ENCODE results near the gene ESAM.

Gene ESAM

GRCh38 chr11:124738713-124739478 lies 23.2 kb downstream of the ESAM start:
- in situ Hi-C loops (cut with MboI; ENCODE audit: low sequenced_read_pairs), result no loop called here

- in situ Hi-C loops (cut with MboI; ENCODE audit: low sequenced_read_pairs), result no loop called here
Observed at GRCh38 chr11:124737638-124738305, 24.3 kb downstream of the ESAM start.

- in situ Hi-C loops (cut with MboI; ENCODE audit: low sequenced_read_pairs), result no loop called here
Observed at GRCh38 chr11:124736736-124737135, 25.4 kb downstream of the ESAM start.

- in situ Hi-C loops (cut with MboI; ENCODE audit: low sequenced_read_pairs), result no loop called here
Observed at GRCh38 chr11:124732230-124732629, 29.9 kb downstream of the ESAM start.

- in situ Hi-C loops (cut with MboI; ENCODE audit: low sequenced_read_pairs), result no loop called here
Observed at GRCh38 chr11:124729571-124729970, 32.5 kb downstream of the ESAM start.

DNA sequence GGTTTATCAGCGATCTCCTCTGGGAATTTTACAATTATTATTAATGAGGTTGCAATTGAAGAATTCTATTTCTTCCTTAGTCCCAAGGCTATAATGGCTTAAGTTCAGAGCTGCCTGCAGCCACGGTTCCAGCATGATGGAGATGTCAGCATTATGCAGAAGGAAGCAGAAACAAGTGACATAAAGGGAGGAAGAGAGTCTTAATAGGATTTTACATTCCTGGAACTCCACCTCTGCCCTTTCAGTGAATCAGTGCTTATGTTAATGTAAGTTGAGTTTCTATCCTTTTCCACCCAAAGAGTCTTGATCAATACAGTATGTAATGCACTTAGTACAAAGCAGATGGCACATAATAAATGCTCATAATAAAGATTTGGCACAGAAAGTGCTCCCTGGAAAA lies 34.0 kb downstream of the ESAM start:
- in situ Hi-C loops (cut with MboI; ENCODE audit: low sequenced_read_pairs), result no loop called here

GRCh38 chr11:124727474-124727873 lies 34.6 kb downstream of the ESAM start:
- in situ Hi-C loops (cut with MboI; ENCODE audit: low sequenced_read_pairs), result no loop called here

- in situ Hi-C loops (cut with MboI; ENCODE audit: low sequenced_read_pairs), result no loop called here
Observed at GRCh38 chr11:124725719-124726105, 36.4 kb downstream of the ESAM start.

GRCh38 chr11:124724979-124725718 lies 36.9 kb downstream of the ESAM start:
- in situ Hi-C loops (cut with MboI; ENCODE audit: low sequenced_read_pairs), result no loop called here

DNA sequence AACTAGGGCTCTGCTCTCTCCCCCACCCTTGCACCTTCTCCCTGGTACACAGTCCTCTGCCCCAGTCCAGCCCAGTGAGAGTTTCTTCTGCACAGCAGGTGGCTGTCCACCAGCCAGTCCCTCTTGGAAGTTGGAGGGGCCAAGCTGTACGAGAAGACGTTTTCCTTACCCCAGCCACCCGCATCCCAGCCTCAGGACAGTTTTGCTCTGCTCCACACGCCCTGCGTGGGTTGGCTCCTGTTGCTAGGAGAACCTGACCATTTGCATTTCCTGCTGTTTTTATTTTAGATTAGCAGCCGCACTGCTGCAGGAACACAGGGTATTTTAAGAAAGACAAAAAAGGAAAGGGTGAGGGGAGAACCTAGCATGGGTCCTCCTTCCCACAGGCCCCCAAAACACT lies 39.9 kb downstream of the ESAM start:
- in situ Hi-C loops (cut with MboI; ENCODE audit: low sequenced_read_pairs), result no loop called here

DNA sequence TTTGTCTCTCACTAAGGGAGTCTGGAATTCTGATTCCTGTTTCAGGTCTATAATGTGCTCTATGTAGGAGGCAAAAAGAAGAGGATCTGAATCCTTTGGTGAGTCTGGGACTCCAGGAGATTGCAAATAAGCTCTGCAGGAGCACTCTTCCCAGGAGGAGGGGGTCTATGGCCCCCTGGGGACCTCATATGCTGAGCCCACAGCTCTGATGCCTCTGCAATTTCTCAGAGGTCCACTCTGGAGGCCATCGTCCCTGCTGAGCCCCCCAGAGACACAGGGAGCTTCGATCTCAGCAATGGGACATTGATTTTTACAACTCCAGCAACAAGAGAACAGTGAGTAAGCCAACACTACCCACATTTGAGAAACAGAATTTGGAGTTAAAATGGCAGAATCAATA lies 42.6 kb downstream of the ESAM start:
- in situ Hi-C loops (cut with MboI; ENCODE audit: low sequenced_read_pairs), result no loop called here

GRCh38 chr11:124718801-124719200 lies 43.3 kb downstream of the ESAM start:
- in situ Hi-C loops (cut with MboI; ENCODE audit: low sequenced_read_pairs), result no loop called here

- in situ Hi-C loops (cut with MboI; ENCODE audit: low sequenced_read_pairs), result no loop called here
Observed at GRCh38 chr11:124717786-124718651, 44.1 kb downstream of the ESAM start.

- in situ Hi-C loops (cut with MboI; ENCODE audit: low sequenced_read_pairs), result no loop called here
Observed at GRCh38 chr11:124717421-124717785, 44.7 kb downstream of the ESAM start.

- in situ Hi-C loops (cut with MboI; ENCODE audit: low sequenced_read_pairs), result no loop called here
Observed at GRCh38 chr11:124716591-124716990, 45.5 kb downstream of the ESAM start.

DNA sequence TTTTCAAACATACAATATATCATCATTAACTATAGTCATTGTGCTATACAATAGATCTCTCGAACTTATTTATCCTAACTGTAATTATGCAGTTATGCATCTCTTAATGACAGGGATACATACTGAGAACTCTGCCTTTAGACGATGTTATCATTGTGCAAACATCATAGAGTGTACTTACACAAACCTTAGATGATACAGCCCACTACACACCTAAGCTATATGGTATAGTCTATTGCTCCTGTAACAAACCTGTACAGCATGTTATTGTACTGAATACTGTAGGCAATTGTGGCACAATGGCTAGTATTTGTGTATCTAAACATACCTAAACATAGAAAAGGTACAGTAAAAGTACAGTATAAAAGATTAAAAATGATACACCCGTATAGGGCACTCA lies 49.7 kb downstream of the ESAM start:
- in situ Hi-C loops (cut with MboI; ENCODE audit: low sequenced_read_pairs), result no loop called here

GRCh38 chr11:124707829-124708228 lies 54.3 kb downstream of the ESAM start:
- in situ Hi-C loops (cut with MboI; ENCODE audit: low sequenced_read_pairs), result no loop called here
